HepG2 (cell line): ENCODE measurements around the gene ASPHD1. TPM values are rescaled to one million over a fixed set of nuclear protein-coding genes. Genes with fewer than 3 reads are reported as not detected.
A peak's percentile ranks its signal among the peaks of the same experiment; 100 is the strongest.

ENCODE experiments used
- CAMTA2 ChIP-seq: sonication (generic); formaldehyde crosslinking; IDR thresholded peaks from 2 replicates; pipeline ENCODE4 v1.4.0; 2020; ENCODE audit warnings: mild to moderate bottlenecking, missing genetic modification reagents, borderline replicate concordance
- CEBPZ ChIP-seq: IDR thresholded peaks from 2 replicates; pipeline ENCODE4 v1.6.1; 2012; ENCODE audit warnings: low read length, improper control_type of control experiment
- ELF1 ChIP-seq: sonication (generic); formaldehyde crosslinking; IDR thresholded peaks from 2 replicates; pipeline ENCODE4 v1.4.0; 2020; ENCODE audit warnings: missing genetic modification reagents
- FOXA3 ChIP-seq: IDR thresholded peaks from 2 replicates; pipeline ENCODE4 v1.6.1; 2016; ENCODE audit warnings: missing genetic modification reagents, missing compliant biosample characterization
- GABPB1 ChIP-seq: IDR thresholded peaks from 2 replicates; pipeline ENCODE4 v1.6.1; 2016; ENCODE audit warnings: mild to moderate bottlenecking, missing genetic modification reagents, moderate library complexity, missing compliant biosample characterization
- HNRNPH1 ChIP-seq: fragments of 200-400 bp; formaldehyde crosslinking; optimal IDR thresholded peaks from 2 replicates; pipeline ENCODE3; 2017; ENCODE audit warnings: mild to moderate bottlenecking, low read depth, low read length
- HOXA3 ChIP-seq: sonication (generic); formaldehyde crosslinking; IDR thresholded peaks from 2 replicates; pipeline ENCODE4 v1.5.0; 2020; ENCODE audit warnings: missing genetic modification reagents
- MYPOP ChIP-seq: sonication (generic); formaldehyde crosslinking; IDR thresholded peaks from 2 replicates; pipeline ENCODE4 v1.8.1; 2023; ENCODE audit warnings: mild to moderate bottlenecking, moderate library complexity, missing genetic modification reagents
- PAWR ChIP-seq: sonication (generic); formaldehyde crosslinking; IDR thresholded peaks from 2 replicates; pipeline ENCODE4 v1.4.0; 2020; ENCODE audit warnings: missing genetic modification reagents, mild to moderate bottlenecking, borderline replicate concordance
- ZFAT ChIP-seq: sonication (generic); formaldehyde crosslinking; conservative IDR thresholded peaks from 2 replicates; pipeline ENCODE4 v1.8.1; 2023; ENCODE audit warnings: missing genetic modification reagents, inconsistent platforms
- ZGPAT ChIP-seq: IDR thresholded peaks from 2 replicates; pipeline ENCODE4 v1.6.1; 2016; ENCODE audit warnings: mild to moderate bottlenecking
- ZHX1 ChIP-seq: sonication (generic); formaldehyde crosslinking; IDR thresholded peaks from 2 replicates; pipeline ENCODE4 v1.8.1; 2022; ENCODE audit warnings: low read depth, mild to moderate bottlenecking, missing genetic modification reagents
- ZNF263 ChIP-seq: sonication (generic); formaldehyde crosslinking; IDR thresholded peaks from 2 replicates; pipeline ENCODE4 v1.4.0; 2020; ENCODE audit warnings: missing genetic modification reagents
- ZNF576 ChIP-seq: sonication (generic); formaldehyde crosslinking; IDR thresholded peaks from 2 replicates; pipeline ENCODE4 v1.4.0; 2020; ENCODE audit warnings: mild to moderate bottlenecking, missing genetic modification reagents
- ZNF710 ChIP-seq: sonication (generic); formaldehyde crosslinking; IDR thresholded peaks from 2 replicates; pipeline ENCODE4 v1.5.0; 2020; ENCODE audit warnings: mild to moderate bottlenecking, missing genetic modification reagents, borderline replicate concordance
- ZNF891 ChIP-seq: sonication (generic); formaldehyde crosslinking; IDR thresholded peaks from 2 replicates; pipeline ENCODE4 v1.5.0; 2020; ENCODE audit warnings: mild to moderate bottlenecking, missing genetic modification reagents
- polyA plus RNA-seq, 8 experiments: library from polyadenylated mRNA; depleted of rRNA in 3 of 8; stranded (reverse) in 7 of 8; unstranded in 1 of 8; fragments of >200 nt; fragmentation: Illumina TruSeq in 4 of 8; extraction: Trizol in 4 of 8; gene quantifications; 2 replicates each; pipeline versions ENCODE4 v1.2.1 to v1.2.3, GENCODE V29; 2011 to 2016; ENCODE audit warnings: low read depth in 4 of 8, missing spikeins in 1 of 8, mixed read lengths in 1 of 8; ENCODE audit not compliant: insufficient read depth in 1 of 8
- total RNA-seq, 5 experiments: library from RNA; depleted of rRNA; stranded (reverse); fragments of >200 nt; fragmentation: Illumina TruSeq; extraction: Trizol; gene quantifications; 2 replicates each; pipeline ENCODE4 v1.2.3, GENCODE V29; 2016; ENCODE audit warnings: low read depth in 1 of 5

The ASPHD1 gene
- total and polyA plus RNA-seq, 2 of the 13 experiments (the other 11 are each of a cell fraction or from before 2014, with no cell fraction given), result 13.1 to 19.7 TPM

- TF ChIP-seq ZNF891 (CRISPR knock-in tag) (peak; percentile 91), MYPOP (CRISPR knock-in tag) (peak; percentile 22; the same call in 1 of the 2 replicates), ZHX1 (CRISPR knock-in tag) (0 out of 2 replicates have a peak, but pooled peaks have one; percentile 43), CAMTA2 (CRISPR knock-in tag) (peak; percentile 67; the same call in 1 of the 2 replicates), ZFAT (CRISPR knock-in tag) (0 out of 2 replicates have a peak, but pooled peaks have one; percentile 46), GABPB1 (CRISPR knock-in tag) (peak; percentile 87), FOXA3 (CRISPR knock-in tag) (peak; percentile 56; the same call in 1 of the 2 replicates), ELF1 (CRISPR knock-in tag) (peak; percentile 95), HNRNPH1 (peak; percentile 51), ZNF263 (CRISPR knock-in tag) (peak; percentile 69), HOXA3 (CRISPR knock-in tag) (peak; percentile 66), CEBPZ (no peak), PAWR (CRISPR knock-in tag) (no peak), ZGPAT (CRISPR knock-in tag) (peak; percentile 87; the same call in 1 of the 2 replicates), ZNF710 (CRISPR knock-in tag) (no peak), ZNF576 (CRISPR knock-in tag) (peak; percentile 81; the same call in 1 of the 2 replicates)
Measured at GRCh38 chr16:29925781-29926710, 25.8 kb downstream of the ASPHD1 start, which contains the start of gene KCTD13 (continued).
